PC-9 (cell line): ENCODE data around the gene PCLO. TPM values are rescaled to one million over a fixed set of nuclear protein-coding genes. Genes with fewer than 3 reads are reported as not detected.

Source experiments
- BruUV-seq: library from RNA; stranded (reverse); fragments of 400-500 nt; replicated peaks from 2 replicates; lab custom pipeline; 2021; lab: Mats Ljungman, UMichigan
- CTCF ChIA-PET: fragments of 300-600 bp; sonication (Branson Sonifier 250); formaldehyde crosslinking; loops from one replicate; lab custom pipeline; 2022; ENCODE audit warnings: antibody characterized with exemption; lab: Charles Lee
- POLR2A ChIA-PET: fragments of 300-600 bp; sonication (Branson Sonifier 250); formaldehyde crosslinking; loops from one replicate; lab custom pipeline; 2022; ENCODE audit warnings: antibody characterized with exemption; ENCODE audit not compliant: unreplicated experiment; lab: Charles Lee
- DNase-seq, 2 experiments: peaks; one replicate each; pipeline versions ENCODE4 v3.0.0 to v3.0.0-alpha.2; 2015 to 2022; ENCODE audit warnings: mixed read lengths in 1 of 2
- H2AFZ ChIP-seq: fragments of 200-600 bp; sonication (generic); 2 replicates; pipeline ENCODE4 v1.8.1; 2017; ENCODE audit warnings: antibody characterized with exemption
- H3F3A ChIP-seq: fragments of 200-600 bp; sonication (generic); 2 replicates; pipeline ENCODE4 v1.8.1; 2017; ENCODE audit warnings: antibody characterized with exemption, mild to moderate bottlenecking, low read depth; ENCODE audit not compliant: insufficient read depth
- H3K27ac ChIP-seq: fragments of 200-600 bp; sonication (generic); 2 replicates; pipeline ENCODE4 v1.6.1; 2016; ENCODE audit warnings: mixed run types
- H3K27me3 ChIP-seq: fragments of 200-600 bp; sonication (generic); 2 replicates; pipeline ENCODE4 v1.6.1; 2016; ENCODE audit warnings: low read depth, mixed run types; ENCODE audit not compliant: insufficient read depth
- H3K36me3 ChIP-seq: fragments of 200-600 bp; sonication (generic); 2 replicates; pipeline ENCODE4 v1.6.1; 2016; ENCODE audit warnings: low read depth, mixed run types
- H3K4me1 ChIP-seq: fragments of 200-600 bp; sonication (generic); replicated peaks from 2 replicates; pipeline ENCODE4 v1.6.1; 2016; ENCODE audit warnings: mixed run types; ENCODE audit not compliant: insufficient read depth
- H3K4me2 ChIP-seq: fragments of 200-600 bp; sonication (generic); 2 replicates; pipeline ENCODE4 v1.6.1; 2017; ENCODE audit warnings: mixed run types
- H3K4me3 ChIP-seq: fragments of 200-600 bp; sonication (generic); 2 replicates; pipeline ENCODE4 v1.6.1; 2016; ENCODE audit warnings: mixed run types
- H3K79me2 ChIP-seq: fragments of 200-600 bp; sonication (generic); 2 replicates; pipeline ENCODE4 v1.6.1; 2017; ENCODE audit warnings: low read depth, mixed run types
- H3K9me2 ChIP-seq: fragments of 200-600 bp; sonication (generic); 2 replicates; pipeline ENCODE4 v1.8.1; 2017; ENCODE audit warnings: mild to moderate bottlenecking; ENCODE audit not compliant: insufficient read depth
- H3K9me3 ChIP-seq: fragments of 200-600 bp; sonication (generic); 2 replicates; pipeline ENCODE4 v1.8.1; 2016; ENCODE audit warnings: low read depth; ENCODE audit not compliant: insufficient read depth
- H4K20me1 ChIP-seq: fragments of 200-600 bp; sonication (generic); 2 replicates; pipeline ENCODE4 v1.8.1; 2017; ENCODE audit not compliant: insufficient read depth
- CTCF ChIP-seq: fragments of 200-600 bp; sonication (generic); conservative IDR thresholded peaks from 2 replicates; pipeline ENCODE4 v1.6.1; 2017; ENCODE audit warnings: mixed run types, antibody characterized with exemption, mild to moderate bottlenecking, moderate library complexity
- EZH2 ChIP-seq: fragments of 200-600 bp; sonication (generic); IDR thresholded peaks from 2 replicates; pipeline ENCODE4 v1.8.0; 2017; ENCODE audit warnings: antibody characterized with exemption, low read depth
- intact Hi-C: fragments of 100-400 bp; cut with micrococcal nuclease; formaldehyde crosslinking; loops from one replicate; pipeline ENCODE4 v1.10.0; 2022; ENCODE audit not compliant: unreplicated experiment
- total RNA-seq: library from RNA; stranded (reverse); gene quantifications from 2 replicates; pipeline ENCODE4 v1.2.3, GENCODE V29; 2021

The PCLO gene
- total RNA-seq, 1 experiment from 2014 or later: 4.0 TPM

- H3K27ac ChIP-seq: no peak overlapping the region
- H3K36me3 ChIP-seq: no peaks in the 10 kb centered on the region
- ChIA-PET CTCF (no interaction called here), POLR2A (no interaction called here)
- no peaks in the 10 kb centered on the region for H3K9me2 ChIP-seq
- H3K79me2 ChIP-seq: no peaks in the 10 kb centered on the region
- no peaks in the 10 kb centered on the region for H4K20me1 ChIP-seq
- no peaks in the 10 kb centered on the region for H3K9me3 ChIP-seq
- intact Hi-C loops: no loop called here
- no peak overlapping the region for H3K4me2 ChIP-seq
- H2AFZ ChIP-seq: no peak overlapping the region
- no TSS peak for BruUV-seq
- H3K4me1 ChIP-seq: no peaks in the 10 kb centered on the region
- no peaks in the 10 kb centered on the region for H3F3A ChIP-seq
- no peak overlapping the region for H3K4me3 ChIP-seq
- no peaks in the 10 kb centered on the region for H3K27me3 ChIP-seq
- TF ChIP-seq EZH2: no peak
- TF ChIP-seq CTCF: no peak
- no peak for DNase-seq
Measured at GRCh38 chr7:82732677-82733076, 430.0 kb downstream of the PCLO start.

- peak overlapping the region; percentile 37; the same call in 1 of the 2 replicates for H2AFZ ChIP-seq
- H3K9me2 ChIP-seq: no peaks in the 10 kb centered on the region
- no peaks in the 10 kb centered on the region for H3K79me2 ChIP-seq
- no peak overlapping the region for H3K27ac ChIP-seq
- DNase-seq: peak in 1 of 2 experiments; percentile 41
- H3K4me1 ChIP-seq: no peaks in the 10 kb centered on the region
- ChIA-PET POLR2A (no interaction called here), CTCF (interaction anchor here (1.3 kb wide), 1 partner anchor 1230 kb away, joined by 4 read pairs; no protein-coding TSS in a partner anchor)
- H3K27me3 ChIP-seq: no peaks in the 10 kb centered on the region
- no peaks in the 10 kb centered on the region for H3K9me3 ChIP-seq
- peak overlapping the region; percentile 31; the same call in 1 of the 2 replicates for H3K4me3 ChIP-seq
- H3K36me3 ChIP-seq: no peaks in the 10 kb centered on the region
- H3K4me2 ChIP-seq: peak overlapping the region; percentile 49
- intact Hi-C loops: loop anchor here (1.0 to 5.0 kb wide), 7 partner anchors 102 to 1247 kb away; no protein-coding TSS in a partner anchor
- H4K20me1 ChIP-seq: no peaks in the 10 kb centered on the region
- no peak for TF ChIP-seq EZH2
- peak; percentile 89 for TF ChIP-seq CTCF
- no TSS peak for BruUV-seq
- H3F3A ChIP-seq: no peaks in the 10 kb centered on the region
Measured at GRCh38 chr7:82729172-82730030, 433.3 kb downstream of the PCLO start.

- H3K4me2 ChIP-seq: peak overlapping the region; percentile 57; the same call in 1 of the 2 replicates
- no peaks in the 10 kb centered on the region for H3K79me2 ChIP-seq
- DNase-seq: no peak
- no peak overlapping the region for H2AFZ ChIP-seq
- no peaks in the 10 kb centered on the region for H3K36me3 ChIP-seq
- no peak overlapping the region for H3K27ac ChIP-seq
- H3K4me3 ChIP-seq: no peak overlapping the region
- H3K9me3 ChIP-seq: no peaks in the 10 kb centered on the region
- no TSS peak for BruUV-seq
- H3K27me3 ChIP-seq: no peaks in the 10 kb centered on the region
- H4K20me1 ChIP-seq: no peaks in the 10 kb centered on the region
- TF ChIP-seq CTCF (no peak), EZH2 (no peak)
- no peaks in the 10 kb centered on the region for H3K9me2 ChIP-seq
- intact Hi-C loops: loop anchor here (5.0 kb wide), 3 partner anchors 99 to 1244 kb away; no protein-coding TSS in a partner anchor
- no peaks in the 10 kb centered on the region; the same call in 1 of the 2 replicates for H3K4me1 ChIP-seq
- CTCF ChIA-PET: no interaction called here
- H3F3A ChIP-seq: no peaks in the 10 kb centered on the region
- POLR2A ChIA-PET: no interaction called here
Measured at GRCh38 chr7:82726038-82726800, 436.5 kb downstream of the PCLO start.
